ENCODE measurements around the gene SPOCK3. TPM values are rescaled to one million over a fixed set of nuclear protein-coding genes. Genes with fewer than 3 reads are reported as not detected.
A peak's percentile ranks its signal among the peaks of the same experiment; 100 is the strongest.
"Not testable (repeated sequence)": the region's sequence is repeated elsewhere in the genome, so short reads cannot be mapped to it uniquely, and the experiment has no call there.

SPOCK3 gene
- not detected for total RNA-seq

GRCh38 chr4:167234316-167234881 is at the start of gene SPOCK3:
Gene SPOCK3 (minus strand): TSS chr4:167234494.
- TF ChIP-seq POLR2A (IDR thresholded peaks at IDR 0.05) (no peak), CTCF (IDR thresholded peaks at IDR 0.05) (no peak)
- H3K4me3 ChIP-seq (ENCODE audit: low read depth, poor library complexity, severe bottlenecking): peak within 1 kb of the TSS; percentile 14
- DNase-seq (ENCODE audit: low spot score in 2 of 2): no peak
- intact Hi-C loops (cut with DNase I; ENCODE audit: low total_unique reads): no loop called here
- WGBS, 2 donors: 0 to 1% methylated on average over 32 of the region's 32 CpGs

- WGBS, 2 donors: 90 to 97% methylated on average over 1 of the region's 1 CpG
- no peak overlapping the region for H3K4me3 ChIP-seq (ENCODE audit: low read depth, poor library complexity, severe bottlenecking)
- intact Hi-C loops (cut with DNase I; ENCODE audit: low total_unique reads): no loop called here
- TF ChIP-seq CTCF (IDR thresholded peaks at IDR 0.05): no peak
- TF ChIP-seq POLR2A (IDR thresholded peaks at IDR 0.05): no peak
- no peak for DNase-seq (ENCODE audit: low spot score in 2 of 2)
These were observed 48.0 kb upstream of the SPOCK3 start for GRCh38 chr4:167282171-167282864.

- 91 to 95% methylated on average over 13 of the region's 13 CpGs for WGBS, 2 donors
- DNase-seq (ENCODE audit: low spot score in 2 of 2); intact Hi-C loops (cut with DNase I; ENCODE audit: low total_unique reads); H3K4me3 ChIP-seq (ENCODE audit: low read depth, poor library complexity, severe bottlenecking): not testable (repeated sequence)
These were observed 47.3 kb upstream of the SPOCK3 start for GRCh38 chr4:167281545-167281944.

GRCh38 chr4:167274351-167274750 is 40.1 kb upstream of the SPOCK3 start:
- H3K4me3 ChIP-seq (ENCODE audit: low read depth, poor library complexity, severe bottlenecking): no peak overlapping the region
- intact Hi-C loops (cut with DNase I; ENCODE audit: low total_unique reads): no loop called here
- WGBS, 2 donors: 61 to 69% methylated on average over 1 of the region's 1 CpG

GRCh38 chr4:167265231-167265630 is 30.9 kb upstream of the SPOCK3 start:
- H3K4me3 ChIP-seq (ENCODE audit: low read depth, poor library complexity, severe bottlenecking): no peak overlapping the region
- WGBS, 2 donors: 56 to 65% methylated on average over 5 of the region's 5 CpGs
- DNase-seq (ENCODE audit: low spot score in 2 of 2): no peak
- TF ChIP-seq POLR2A (IDR thresholded peaks at IDR 0.05) (no peak), CTCF (IDR thresholded peaks at IDR 0.05) (no peak)
- intact Hi-C loops (cut with DNase I; ENCODE audit: low total_unique reads): no loop called here

More at GRCh38 chr4:167274351-167274750, 40.1 kb upstream of the SPOCK3 start:
- TF ChIP-seq CTCF (IDR thresholded peaks at IDR 0.05) (no peak), POLR2A (IDR thresholded peaks at IDR 0.05) (no peak)
- no peak for DNase-seq (ENCODE audit: low spot score in 2 of 2)

- no peak for DNase-seq (ENCODE audit: low spot score in 2 of 2)
- TF ChIP-seq CTCF (IDR thresholded peaks at IDR 0.05) (no peak), POLR2A (IDR thresholded peaks at IDR 0.05) (no peak)
- whole genome bisulfite sequencing, 2 donors: 84 to 87% methylated on average over 4 of the region's 4 CpGs
- H3K4me3 ChIP-seq (ENCODE audit: low read depth, poor library complexity, severe bottlenecking): no peak overlapping the region
- intact Hi-C loops (cut with DNase I; ENCODE audit: low total_unique reads): no loop called here
These were observed 14.0 kb upstream of the SPOCK3 start for GRCh38 chr4:167248271-167248670.
